ENCODE data around the gene TRAPPC4. TPM values are rescaled to one million over a fixed set of nuclear protein-coding genes. Genes with fewer than 3 reads are reported as not detected.

The TRAPPC4 gene
- total and polyA plus RNA-seq, 11 donors: 21.5 to 74.8 (median 44.4) TPM

- intact Hi-C loops (cut with DNase I): no loop called here
- H3K4me1 ChIP-seq: peaks cover 0 to 16% (median 11%) of the 10 kb centered on the region in 12 donors
- H3K4me3 ChIP-seq: no peak overlapping the region
- H3K27me3 ChIP-seq: no peaks in the 10 kb centered on the region
- WGBS, 4 donors: 87 to 89% (median 88%) methylated on average over 16 to 17 of the region's 17 CpGs
- ATAC-seq (no peak), DNase-seq (no peak)
- TF ChIP-seq POLR2A (IDR thresholded peaks at IDR 0.05): no peak
- no peak for TF ChIP-seq CTCF (IDR thresholded peaks at IDR 0.05)
- no peak overlapping the region for H3K27ac ChIP-seq
- no peaks in the 10 kb centered on the region for H3K9me3 ChIP-seq
- H3K36me3 ChIP-seq: peaks cover 0 to 91% (median 87%) of the 10 kb centered on the region in 9 donors
Measured at GRCh38 chr11:119051440-119052162, 33.0 kb downstream of the TRAPPC4 start.

GRCh38 chr11:119052163-119052814 is 33.7 kb downstream of the TRAPPC4 start:
- H3K27me3 ChIP-seq: no peaks in the 10 kb centered on the region
- no peak overlapping the region for H3K4me3 ChIP-seq
- H3K36me3 ChIP-seq: peaks cover 0 to 84% (median 80%) of the 10 kb centered on the region in 9 donors
- TF ChIP-seq CTCF (IDR thresholded peaks at IDR 0.05) (no peak), POLR2A (IDR thresholded peaks at IDR 0.05) (no peak)
- DNase-seq (no peak), ATAC-seq (no peak)
- H3K27ac ChIP-seq: no peak overlapping the region
- WGBS, 4 donors: 91 to 94% (median 93%) methylated on average over 23 of the region's 23 CpGs
- intact Hi-C loops (cut with DNase I): no loop called here
- peaks cover 0 to 16% (median 11%) of the 10 kb centered on the region in 12 donors for H3K4me1 ChIP-seq
- H3K9me3 ChIP-seq: no peaks in the 10 kb centered on the region

GRCh38 chr11:119054418-119054817 is 35.9 kb downstream of the TRAPPC4 start:
- no peak for ATAC-seq
- H3K4me3 ChIP-seq: no peak overlapping the region

More at GRCh38 chr11:119054418-119054817, 35.9 kb downstream of the TRAPPC4 start:
- TF ChIP-seq CTCF (IDR thresholded peaks at IDR 0.05) (no peak), POLR2A (IDR thresholded peaks at IDR 0.05) (no peak)
- WGBS, 4 donors: 95 to 100% (median 98%) methylated on average over 5 to 10 of the region's 10 CpGs
- intact Hi-C loops (cut with DNase I): no loop called here
- no peak overlapping the region for H3K27ac ChIP-seq
- H3K27me3 ChIP-seq: no peaks in the 10 kb centered on the region
- DNase-seq: no peak
- peaks cover 0 to 63% (median 59%) of the 10 kb centered on the region in 9 donors for H3K36me3 ChIP-seq
- H3K9me3 ChIP-seq: no peaks in the 10 kb centered on the region
- peaks cover 2 to 26% (median 18%) of the 10 kb centered on the region in 12 donors for H3K4me1 ChIP-seq
